K562 (cell line): ENCODE measurements around the gene SLC13A1.

Experiments used
- BHLHE40 ChIP-seq: IDR thresholded peaks from 2 replicates; pipeline ENCODE4 v1.6.1; 2011; ENCODE audit warnings: low read length, improper control_type of control experiment
- EGR1 ChIP-seq: fragments of 450-650 bp; conservative IDR thresholded peaks from 2 replicates; pipeline ENCODE4 v1.6.1; 2017; ENCODE audit warnings: mild to moderate bottlenecking
- NFE2L1 ChIP-seq: fragments of 450-650 bp; IDR thresholded peaks from 2 replicates; pipeline ENCODE4 v1.6.1; 2016; ENCODE audit warnings: missing genetic modification characterization, low read depth, mild to moderate bottlenecking, missing compliant biosample characterization, moderate library complexity, borderline replicate concordance
- SNRNP70 ChIP-seq: fragments of 200-400 bp; formaldehyde crosslinking; optimal IDR thresholded peaks from 2 replicates; pipeline ENCODE3; 2017; ENCODE audit warnings: low read depth, low read length
- SRSF1 ChIP-seq: fragments of 200-400 bp; formaldehyde crosslinking; IDR thresholded peaks from 2 replicates; pipeline ENCODE4 v1.6.1; 2017; ENCODE audit warnings: mild to moderate bottlenecking, low read depth, low read length, moderate library complexity
- TF ChIP-seq, protein P1 (sequence below), 2 experiments: fragments of 450-650 bp in 1 of 2; sonication (generic) in 1 of 2; formaldehyde crosslinking in 1 of 2; IDR thresholded peaks; 2 replicates each; pipeline versions ENCODE4 v1.7.1 to v1.9.0; 2016 to 2022; ENCODE audit warnings: inconsistent platforms in 1 of 2, mild to moderate bottlenecking in 1 of 2, missing genetic modification reagents in 1 of 2
- TF ChIP-seq, protein P2 (sequence below): sonication (generic); formaldehyde crosslinking; IDR thresholded peaks from 2 replicates; pipeline ENCODE4 v1.8.0; 2022; ENCODE audit warnings: missing genetic modification reagents, mild to moderate bottlenecking, moderate library complexity, borderline replicate concordance
- TF ChIP-seq, protein P3 (sequence below): sonication (generic); formaldehyde crosslinking; IDR thresholded peaks from 2 replicates; pipeline ENCODE4 v1.9.0; 2022; ENCODE audit warnings: mild to moderate bottlenecking, missing genetic modification reagents
- TF ChIP-seq, protein P4 (sequence below), 3 experiments: IDR thresholded peaks in 2 of 3; conservative IDR thresholded peaks in 1 of 3; 2 replicates each; pipeline ENCODE4 v1.5.1; 2011 to 2012; ENCODE audit warnings: low read length in 3 of 3, mild to moderate bottlenecking in 3 of 3, control low read depth in 2 of 3, improper control_type of control experiment in 1 of 3, inconsistent platforms in 1 of 3, low read depth in 1 of 3, mixed read lengths in 1 of 3, moderate library complexity in 1 of 3; ENCODE audit not compliant: insufficient read depth in 2 of 3

DNA sequence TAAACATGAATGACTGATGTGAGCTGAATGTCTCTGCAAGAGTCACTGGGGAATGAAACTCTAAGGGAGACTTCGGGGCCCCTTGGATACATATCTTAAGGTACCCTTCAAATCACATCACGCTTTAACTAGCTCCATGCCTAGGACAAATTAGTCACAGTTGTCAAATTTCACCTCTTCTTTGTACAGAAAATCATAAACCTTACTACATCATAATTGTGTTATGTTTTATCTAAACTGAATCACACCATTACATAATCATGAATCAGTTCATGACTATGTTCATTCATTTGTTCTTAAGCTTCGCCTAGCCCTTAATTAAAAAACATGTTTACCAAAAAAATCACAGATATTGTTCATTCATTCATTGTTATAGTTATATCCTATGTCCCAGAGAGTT lies 2.1 kb upstream of the SLC13A1 start:
- no peak for TF ChIP-seq BHLHE40
- TF ChIP-seq, protein P1, sequence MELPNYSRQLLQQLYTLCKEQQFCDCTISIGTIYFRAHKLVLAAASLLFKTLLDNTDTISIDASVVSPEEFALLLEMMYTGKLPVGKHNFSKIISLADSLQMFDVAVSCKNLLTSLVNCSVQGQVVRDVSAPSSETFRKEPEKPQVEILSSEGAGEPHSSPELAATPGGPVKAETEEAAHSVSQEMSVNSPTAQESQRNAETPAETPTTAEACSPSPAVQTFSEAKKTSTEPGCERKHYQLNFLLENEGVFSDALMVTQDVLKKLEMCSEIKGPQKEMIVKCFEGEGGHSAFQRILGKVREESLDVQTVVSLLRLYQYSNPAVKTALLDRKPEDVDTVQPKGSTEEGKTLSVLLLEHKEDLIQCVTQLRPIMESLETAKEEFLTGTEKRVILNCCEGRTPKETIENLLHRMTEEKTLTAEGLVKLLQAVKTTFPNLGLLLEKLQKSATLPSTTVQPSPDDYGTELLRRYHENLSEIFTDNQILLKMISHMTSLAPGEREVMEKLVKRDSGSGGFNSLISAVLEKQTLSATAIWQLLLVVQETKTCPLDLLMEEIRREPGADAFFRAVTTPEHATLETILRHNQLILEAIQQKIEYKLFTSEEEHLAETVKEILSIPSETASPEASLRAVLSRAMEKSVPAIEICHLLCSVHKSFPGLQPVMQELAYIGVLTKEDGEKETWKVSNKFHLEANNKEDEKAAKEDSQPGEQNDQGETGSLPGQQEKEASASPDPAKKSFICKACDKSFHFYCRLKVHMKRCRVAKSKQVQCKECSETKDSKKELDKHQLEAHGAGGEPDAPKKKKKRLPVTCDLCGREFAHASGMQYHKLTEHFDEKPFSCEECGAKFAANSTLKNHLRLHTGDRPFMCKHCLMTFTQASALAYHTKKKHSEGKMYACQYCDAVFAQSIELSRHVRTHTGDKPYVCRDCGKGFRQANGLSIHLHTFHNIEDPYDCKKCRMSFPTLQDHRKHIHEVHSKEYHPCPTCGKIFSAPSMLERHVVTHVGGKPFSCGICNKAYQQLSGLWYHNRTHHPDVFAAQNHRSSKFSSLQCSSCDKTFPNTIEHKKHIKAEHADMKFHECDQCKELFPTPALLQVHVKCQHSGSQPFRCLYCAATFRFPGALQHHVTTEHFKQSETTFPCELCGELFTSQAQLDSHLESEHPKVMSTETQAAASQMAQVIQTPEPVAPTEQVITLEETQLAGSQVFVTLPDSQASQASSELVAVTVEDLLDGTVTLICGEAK (IDR thresholded peaks at IDR 0.05) = no peak
- TF ChIP-seq, protein P1 (CRISPR knock-in tag; IDR thresholded peaks at IDR 0.05) = no peak
- TF ChIP-seq, protein P2, sequence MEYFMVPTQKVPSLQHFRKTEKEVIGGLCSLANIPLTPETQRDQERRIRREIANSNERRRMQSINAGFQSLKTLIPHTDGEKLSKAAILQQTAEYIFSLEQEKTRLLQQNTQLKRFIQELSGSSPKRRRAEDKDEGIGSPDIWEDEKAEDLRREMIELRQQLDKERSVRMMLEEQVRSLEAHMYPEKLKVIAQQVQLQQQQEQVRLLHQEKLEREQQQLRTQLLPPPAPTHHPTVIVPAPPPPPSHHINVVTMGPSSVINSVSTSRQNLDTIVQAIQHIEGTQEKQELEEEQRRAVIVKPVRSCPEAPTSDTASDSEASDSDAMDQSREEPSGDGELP = no peak
- no peak for TF ChIP-seq SRSF1
- TF ChIP-seq EGR1 = no peak
- TF ChIP-seq, protein P3, sequence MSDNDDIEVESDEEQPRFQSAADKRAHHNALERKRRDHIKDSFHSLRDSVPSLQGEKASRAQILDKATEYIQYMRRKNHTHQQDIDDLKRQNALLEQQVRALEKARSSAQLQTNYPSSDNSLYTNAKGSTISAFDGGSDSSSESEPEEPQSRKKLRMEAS (CRISPR knock-in tag) = no peak
- TF ChIP-seq, protein P4, sequence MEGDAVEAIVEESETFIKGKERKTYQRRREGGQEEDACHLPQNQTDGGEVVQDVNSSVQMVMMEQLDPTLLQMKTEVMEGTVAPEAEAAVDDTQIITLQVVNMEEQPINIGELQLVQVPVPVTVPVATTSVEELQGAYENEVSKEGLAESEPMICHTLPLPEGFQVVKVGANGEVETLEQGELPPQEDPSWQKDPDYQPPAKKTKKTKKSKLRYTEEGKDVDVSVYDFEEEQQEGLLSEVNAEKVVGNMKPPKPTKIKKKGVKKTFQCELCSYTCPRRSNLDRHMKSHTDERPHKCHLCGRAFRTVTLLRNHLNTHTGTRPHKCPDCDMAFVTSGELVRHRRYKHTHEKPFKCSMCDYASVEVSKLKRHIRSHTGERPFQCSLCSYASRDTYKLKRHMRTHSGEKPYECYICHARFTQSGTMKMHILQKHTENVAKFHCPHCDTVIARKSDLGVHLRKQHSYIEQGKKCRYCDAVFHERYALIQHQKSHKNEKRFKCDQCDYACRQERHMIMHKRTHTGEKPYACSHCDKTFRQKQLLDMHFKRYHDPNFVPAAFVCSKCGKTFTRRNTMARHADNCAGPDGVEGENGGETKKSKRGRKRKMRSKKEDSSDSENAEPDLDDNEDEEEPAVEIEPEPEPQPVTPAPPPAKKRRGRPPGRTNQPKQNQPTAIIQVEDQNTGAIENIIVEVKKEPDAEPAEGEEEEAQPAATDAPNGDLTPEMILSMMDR (IDR thresholded peaks at IDR 0.05 in 2 of 3, conservative IDR thresholded peaks at IDR 0.05 in 1 of 3; ENCODE audit: insufficient read depth in 2 of 3, low read depth in 1 of 3, low read length in 3 of 3) = no peak
- no peak for TF ChIP-seq NFE2L1
- TF ChIP-seq SNRNP70 = no peak
